ENCODE results near the gene VIT.

DNA sequence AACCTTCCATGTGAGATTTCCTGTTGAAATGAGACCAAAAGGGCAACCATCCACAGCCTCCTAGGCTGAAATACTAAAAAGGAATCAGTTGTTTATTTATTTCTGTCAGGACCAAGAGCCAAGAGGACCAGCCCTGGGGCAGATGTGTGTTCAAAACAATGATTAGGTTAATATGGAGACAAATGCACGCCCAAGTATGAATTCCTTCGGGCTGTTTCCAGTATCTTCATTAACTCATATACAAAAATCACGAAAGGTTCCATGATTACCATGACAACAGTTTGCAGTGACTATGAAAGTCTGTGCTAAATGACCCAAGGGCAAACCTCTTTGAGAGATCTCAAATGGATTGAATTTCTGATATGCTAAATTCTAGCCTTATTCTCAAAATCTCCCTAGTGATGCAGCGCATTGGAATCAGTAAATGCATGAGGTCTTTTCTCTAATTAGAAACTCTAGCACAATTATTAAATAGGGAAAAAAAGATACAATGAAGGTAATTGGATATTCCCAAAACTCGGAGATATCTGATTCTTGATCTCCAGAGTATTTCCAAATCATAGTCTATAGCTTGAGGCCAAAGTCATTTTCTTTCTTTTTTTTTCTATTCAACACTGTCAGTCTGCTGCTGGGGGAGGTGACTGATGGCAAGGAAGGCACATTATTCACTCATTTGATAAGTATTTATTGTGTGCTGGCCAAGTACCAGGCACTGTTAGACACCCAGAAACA is 35.6 kb downstream of the VIT start:
- TF ChIP-seq EZH2 (IDR thresholded peaks at IDR 0.05; ENCODE audit: borderline replicate concordance): no peak
- TF ChIP-seq CTCF (IDR thresholded peaks at IDR 0.05; ENCODE audit: poor library complexity): no peak
- no peak for TF ChIP-seq EZH2phosphoT487 (IDR thresholded peaks at IDR 0.05; ENCODE audit: low read depth, severe bottlenecking, unreplicated experiment)

All from hepatocyte (in vitro differentiated cells).